T-helper 9 cell (primary cell): ENCODE data around the gene SAMD14.

Experiments
- DNase-seq: peaks from one replicate; pipeline ENCODE4 v3.0.0-alpha.2; 2020
- total RNA-seq, 2 donors: gene quantifications; one replicate each; lab custom pipeline; 2026; lab: John Stamatoyannopoulos, UW

The SAMD14 gene
- total RNA-seq = 0.28 to 0.97 reads per million in 2 donors

DNA sequence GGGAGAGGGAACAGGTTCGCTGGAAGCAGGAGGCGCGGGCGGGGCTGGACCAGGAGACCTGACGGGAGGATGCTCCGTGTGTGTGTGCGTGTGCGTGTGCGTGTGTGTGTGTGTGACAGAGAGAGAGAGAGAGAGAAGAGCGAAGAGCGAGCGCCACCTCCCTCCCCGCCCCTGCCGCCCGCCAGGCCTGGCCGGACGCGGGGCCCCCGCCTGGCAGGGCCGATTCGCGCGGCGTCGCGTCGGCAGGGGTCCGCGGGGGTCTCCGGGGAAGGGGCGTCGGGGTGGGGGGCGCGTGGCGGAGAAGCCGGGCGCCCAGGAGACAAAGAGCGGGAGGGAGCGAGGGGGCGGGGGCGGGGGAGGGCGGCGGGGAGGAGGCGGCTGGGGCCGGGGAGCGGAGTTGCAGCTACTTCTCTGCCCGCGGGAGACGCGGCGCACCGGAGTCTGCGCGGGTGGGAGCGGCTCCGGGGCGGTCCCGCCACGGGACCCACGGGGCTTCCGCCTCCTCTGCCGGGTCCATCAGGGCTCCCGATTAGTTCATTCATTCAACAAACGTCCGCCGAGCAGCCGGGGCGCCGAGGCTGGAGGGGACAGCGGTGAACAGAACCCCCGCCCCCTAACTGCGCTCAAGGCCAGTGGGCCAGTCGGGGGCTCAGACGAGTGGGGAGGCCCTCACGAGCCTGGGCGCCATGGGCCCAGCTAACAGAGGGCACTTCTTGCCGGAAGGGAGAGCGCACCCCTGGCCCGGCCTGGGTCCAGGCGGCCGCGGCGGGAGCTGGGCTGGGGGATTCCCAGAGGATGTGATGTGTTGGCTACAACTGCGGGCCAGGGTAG is at the start of gene SAMD14:
TSS of gene SAMD14 (minus strand) at position 433 of the 831 bp plus-strand sequence. CDS start 5,201 bp downstream, outside the sequence.
- DNase-seq = peak; percentile 45

DNA sequence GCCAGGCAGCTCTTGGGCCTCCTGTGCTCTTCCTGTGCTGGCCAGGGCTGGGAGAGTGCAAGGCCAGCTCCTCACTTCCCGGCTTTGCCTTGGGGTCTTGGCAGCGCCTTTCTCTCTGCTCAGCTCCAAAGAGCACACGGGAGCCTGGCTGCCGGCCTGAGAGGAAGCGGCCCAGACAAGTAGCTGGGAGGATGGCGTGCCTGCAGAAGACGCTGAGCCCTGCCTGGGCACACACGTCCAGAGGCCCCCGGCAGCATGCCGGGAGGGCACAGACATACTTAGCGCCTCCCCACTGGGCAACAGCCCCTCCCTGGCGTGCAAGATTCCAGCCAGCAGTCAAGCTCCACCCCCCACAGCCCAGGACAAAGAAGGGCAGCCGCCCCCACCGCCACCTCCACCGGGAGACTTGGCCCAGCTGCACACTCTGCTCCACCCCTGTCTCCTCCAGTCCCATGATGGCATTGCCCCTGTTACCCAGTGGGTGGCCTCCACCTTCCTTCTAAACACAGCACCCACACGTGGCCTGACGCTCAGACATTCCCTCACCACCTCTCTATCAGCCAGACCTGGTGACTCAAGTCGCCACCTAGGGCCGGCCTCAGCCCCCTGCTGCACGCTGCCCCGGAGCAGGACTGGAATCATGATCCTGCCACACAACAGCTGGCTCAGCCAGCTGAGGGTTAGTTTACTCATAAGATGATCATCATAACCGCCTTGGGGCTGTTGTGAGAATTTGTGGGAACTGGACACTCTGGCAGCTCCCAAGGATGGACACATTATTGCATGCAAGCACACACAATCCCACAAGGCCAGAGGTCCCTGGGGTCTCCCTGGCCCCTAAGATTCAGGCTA is 48.2 kb upstream of the SAMD14 start:
- DNase-seq = peak; percentile 33

DNA sequence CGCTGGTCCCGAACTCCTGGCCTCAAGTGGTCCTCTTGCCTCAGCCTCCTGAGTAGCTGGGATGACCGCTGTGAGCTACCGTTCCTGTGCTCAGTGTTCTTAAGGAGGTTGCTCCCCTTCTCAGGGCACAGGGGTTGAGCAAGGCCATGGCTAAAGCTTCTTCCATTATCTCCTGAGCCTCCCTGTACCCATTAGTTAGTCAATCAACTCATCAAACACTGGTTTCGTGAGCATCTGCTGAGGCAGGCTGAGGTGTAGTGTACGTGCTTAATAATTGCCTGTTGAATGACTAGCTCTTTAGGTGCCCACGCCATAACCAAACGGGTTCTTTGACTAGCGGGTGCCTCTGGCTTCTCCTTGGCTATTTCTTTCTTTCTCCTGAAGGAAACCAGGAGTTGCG is 47.5 kb upstream of the SAMD14 start:
- DNase-seq = no peak

DNA sequence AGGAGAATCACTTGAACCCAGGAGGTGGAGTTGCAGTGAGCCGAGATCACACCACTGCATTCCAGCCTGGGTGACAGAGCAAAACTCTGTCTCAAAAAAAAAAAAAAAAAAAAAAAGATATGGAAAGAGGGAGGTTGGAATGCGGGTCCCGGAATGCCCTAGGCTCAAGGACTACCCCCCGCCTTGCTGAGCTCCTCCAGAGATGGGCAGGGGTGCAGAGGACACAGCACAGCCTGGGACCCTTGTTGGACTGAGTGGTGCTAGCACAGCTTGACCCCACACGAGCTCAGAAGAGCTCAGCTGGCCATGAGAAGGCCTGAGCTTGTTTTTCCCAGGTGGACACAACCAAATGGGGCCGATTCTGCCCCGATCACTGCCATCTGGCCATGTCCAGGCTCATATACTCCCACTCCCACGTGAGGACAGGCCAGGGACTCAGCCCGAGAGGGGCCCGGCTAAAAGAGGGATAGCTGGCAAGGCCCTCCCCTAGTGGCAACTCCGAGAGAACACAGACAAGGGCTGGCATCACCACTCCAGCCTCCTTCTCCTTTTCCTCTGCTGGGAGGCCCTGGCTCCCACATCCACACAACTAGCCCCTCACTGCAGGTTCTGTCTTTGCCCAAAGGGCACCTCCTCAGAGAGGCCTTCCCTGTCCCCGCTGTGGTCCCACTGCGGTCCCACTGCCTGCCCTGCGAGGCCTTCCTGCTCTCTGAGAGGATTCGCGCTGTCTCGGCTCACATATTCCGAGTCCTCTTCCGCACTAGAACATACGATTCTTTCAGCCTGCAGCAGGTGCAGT is 46.8 kb upstream of the SAMD14 start:
- no peak for DNase-seq

DNA sequence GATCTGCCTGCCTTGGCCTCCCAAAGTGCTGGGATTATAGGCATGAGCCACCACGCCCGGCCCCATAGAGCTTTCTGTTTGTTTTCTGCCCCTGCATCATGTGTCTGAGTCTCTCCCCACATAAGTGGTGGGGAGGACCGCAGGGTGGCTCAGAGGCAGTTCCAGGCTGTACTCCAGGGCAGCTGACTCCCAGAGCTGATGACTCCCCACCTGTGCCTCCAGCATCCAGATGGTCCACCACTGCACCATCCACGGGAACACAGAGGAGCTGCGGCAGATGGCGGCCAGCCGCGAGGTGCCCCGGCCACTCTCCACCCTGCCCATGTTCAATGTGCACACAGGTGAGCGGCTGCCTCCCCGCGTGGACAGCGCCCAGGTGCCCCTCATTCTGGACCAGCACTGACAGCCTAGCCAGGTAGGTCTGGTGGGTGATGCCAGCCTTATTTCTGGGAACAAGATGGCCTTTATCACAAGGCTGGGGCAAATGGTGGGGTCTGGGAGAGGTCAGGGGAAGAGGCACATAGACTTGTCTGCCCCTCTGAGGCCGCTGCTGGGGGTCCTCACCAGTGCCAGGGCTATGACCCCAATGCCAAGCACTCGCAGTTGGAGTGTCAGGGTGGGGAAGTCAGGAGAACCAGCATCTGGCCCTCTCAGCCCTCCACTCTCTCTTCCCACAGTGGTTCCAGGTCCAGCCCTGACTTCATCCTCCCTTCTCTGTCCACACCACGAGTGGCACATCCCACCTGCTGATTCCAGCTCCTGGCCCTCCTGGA is 45.3 kb upstream of the SAMD14 start:
- DNase-seq = no peak

DNA sequence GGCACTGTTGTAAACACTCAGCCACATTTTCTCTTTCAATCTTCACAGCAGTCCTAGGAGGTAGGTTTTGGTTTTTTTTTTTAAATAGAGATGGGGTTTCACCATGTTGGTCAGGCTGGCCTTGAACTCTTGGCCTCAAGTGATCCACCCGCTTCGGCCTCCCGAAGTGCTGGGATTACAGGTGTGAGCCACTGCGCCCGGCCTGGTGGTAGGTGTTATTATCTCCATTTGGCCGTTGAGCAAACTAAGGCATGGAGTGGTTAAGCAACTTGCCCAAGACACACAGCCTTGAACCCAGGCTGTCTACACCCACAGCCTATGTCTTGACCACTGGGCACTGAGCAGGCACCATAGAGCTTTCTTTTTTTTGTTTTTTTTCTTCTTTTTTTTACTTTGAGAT is 44.5 kb upstream of the SAMD14 start:
- DNase-seq = no peak

DNA sequence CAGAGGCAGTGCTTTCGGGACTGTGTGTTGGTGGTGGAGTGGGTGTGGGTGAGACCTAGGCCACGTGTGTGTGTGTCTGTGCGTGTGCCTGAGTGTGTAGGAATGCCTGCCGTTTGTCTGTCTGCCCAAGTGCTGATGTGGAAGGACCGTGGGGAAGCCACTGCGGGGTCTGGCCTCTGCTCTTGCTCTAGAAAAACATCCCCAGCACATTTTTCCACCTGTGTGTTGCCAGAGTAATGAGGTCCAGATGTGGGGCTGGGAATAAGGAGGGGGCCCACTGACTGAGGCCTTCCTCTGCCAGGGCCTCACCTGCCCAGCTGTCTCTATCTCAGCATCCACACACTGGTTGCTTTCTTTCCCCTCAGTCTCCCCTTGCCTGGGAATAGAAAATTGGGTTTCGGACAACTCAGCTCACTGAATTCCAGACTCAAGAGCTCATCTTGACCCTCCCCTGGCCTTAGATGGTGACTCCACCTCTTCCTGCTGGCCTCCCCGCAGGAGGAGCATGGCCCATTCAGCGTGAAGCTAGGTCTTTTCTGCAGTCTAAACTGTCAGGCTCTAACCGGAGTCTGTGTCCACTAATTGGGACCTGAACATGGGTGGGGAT is 43.5 kb upstream of the SAMD14 start:
- no peak for DNase-seq

DNA sequence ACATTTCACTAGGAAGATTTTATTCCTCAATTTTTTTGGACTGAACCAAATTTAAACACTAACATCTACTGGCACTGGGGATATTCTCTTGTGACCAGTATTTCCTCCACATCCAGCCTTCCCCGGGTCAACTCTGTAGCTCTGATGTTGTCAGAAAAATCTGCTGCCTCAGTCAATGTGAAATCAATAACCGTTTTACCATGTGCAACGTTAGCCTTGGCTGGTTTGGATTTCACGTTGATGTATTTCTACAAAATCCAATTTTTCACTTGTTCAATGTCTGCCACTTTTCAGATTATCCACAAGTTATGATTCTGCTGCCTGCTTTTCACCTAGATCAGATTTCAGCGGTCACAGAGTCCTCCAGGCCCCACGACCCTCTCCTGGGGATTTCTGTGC is 43.0 kb upstream of the SAMD14 start:
- DNase-seq = no peak

DNA sequence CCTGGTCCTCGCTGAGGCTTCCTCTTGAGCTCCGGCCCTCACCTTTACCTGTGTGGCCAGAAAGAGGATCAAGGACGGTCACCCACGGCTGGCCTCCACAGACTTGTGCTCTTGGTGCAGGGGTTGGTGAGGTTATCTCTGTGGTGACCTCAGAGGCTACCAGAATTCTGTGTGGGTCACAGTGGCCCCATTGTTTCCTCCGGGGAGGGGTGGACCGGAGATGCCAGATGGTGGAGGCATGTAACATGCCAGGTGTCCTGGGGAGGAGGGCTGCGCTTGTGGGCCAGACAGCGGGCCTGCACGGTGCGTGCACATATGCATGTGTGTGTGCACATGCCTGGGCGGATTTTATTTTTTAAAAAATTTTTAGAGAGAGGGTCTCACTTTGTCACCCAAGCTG is 42.2 kb upstream of the SAMD14 start:
- DNase-seq = no peak

DNA sequence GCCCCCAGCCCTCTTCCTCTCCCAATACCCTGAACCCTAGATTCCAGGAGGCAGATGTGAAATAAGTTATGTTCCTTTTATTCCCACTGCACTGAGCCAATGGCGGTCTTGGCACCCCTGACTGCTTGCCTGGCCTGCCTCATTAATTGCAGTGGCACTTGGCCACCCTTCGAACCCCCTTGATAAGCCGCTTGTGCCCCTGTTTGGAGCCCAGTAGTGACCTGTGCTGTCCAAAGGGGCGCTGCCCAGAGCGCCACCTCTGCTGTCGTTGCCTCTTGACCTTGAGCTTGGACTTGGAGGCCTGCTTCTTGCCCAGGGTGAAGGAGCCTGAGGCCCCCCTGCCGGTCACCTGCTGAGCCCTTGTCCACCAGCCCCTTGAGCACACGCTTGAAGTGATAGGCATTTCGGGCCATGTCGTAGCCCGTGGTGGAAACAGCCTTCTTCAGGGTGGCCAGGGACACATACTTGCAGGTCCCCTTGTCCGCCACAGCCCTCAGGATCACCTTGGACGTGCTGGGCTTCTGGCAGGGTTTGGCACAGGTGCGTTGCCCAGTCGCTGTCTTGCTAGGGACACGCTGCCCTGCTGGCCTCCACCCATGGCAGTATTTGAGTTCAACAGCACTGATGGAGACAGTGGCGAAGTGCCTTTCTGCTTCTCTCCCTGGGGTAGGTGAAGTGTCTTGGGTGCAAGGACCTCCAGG is 41.6 kb upstream of the SAMD14 start:
- DNase-seq = no peak

DNA sequence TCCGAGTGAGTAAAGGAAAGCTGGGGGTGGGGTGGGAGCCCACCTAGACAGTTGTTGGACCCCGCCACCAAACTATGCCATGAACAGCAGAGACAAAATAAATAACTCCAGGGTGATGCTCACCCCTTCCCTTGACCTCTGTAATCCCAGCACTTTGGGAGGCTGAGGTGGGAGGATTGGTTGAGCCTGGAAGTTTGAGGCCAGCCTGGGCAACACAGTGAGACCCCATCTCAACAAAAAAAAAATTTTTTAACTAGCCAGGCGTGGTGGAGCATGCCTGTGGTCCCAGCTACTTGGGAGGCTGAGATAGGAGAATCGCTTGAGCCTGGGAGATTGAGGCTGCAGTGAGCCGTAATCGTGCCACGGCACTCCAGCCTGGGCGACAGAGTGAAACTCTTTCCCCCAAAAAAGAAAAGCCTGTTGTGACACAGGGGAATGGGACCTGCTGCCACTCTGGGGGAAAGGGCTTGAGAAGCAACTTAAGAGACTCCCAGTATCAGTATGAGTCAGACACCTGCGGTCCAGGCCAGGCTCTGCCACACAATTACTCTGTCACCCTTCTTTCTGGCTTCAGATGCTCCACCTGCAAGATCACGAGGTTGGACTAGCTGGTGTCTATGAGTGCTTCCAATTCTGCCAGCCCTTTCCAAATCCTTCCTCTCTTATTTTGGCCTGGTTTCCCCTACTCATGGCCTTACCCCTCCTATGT is 40.9 kb upstream of the SAMD14 start:
- no peak for DNase-seq

DNA sequence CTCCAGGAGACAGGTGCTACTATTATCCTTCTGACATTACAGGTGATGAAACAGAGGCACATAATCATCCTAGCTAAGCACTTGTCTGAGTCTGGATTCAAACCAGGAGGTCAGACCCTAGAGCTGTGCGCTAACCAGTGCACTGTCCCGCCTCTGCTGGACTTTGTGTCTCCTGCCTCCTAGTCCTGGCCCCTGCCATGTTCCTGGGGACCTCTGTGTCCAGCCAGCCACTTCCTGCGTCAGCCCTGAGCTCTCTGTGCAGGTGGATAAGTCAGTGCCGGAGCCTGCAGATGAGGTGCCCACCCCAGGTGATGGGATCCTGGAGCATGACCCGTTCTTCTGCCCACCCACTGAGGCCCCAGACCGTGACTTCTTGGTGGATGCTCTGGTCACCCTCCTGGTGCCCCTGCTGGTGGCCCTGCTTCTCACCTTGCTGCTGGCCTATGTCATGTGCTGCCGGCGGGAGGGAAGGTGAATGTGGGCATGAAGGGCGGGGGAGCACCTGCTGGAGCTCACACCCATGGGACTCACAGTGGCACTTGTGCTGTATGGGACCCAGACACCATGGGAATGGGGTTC is 40.0 kb upstream of the SAMD14 start:
- DNase-seq = no peak

DNA sequence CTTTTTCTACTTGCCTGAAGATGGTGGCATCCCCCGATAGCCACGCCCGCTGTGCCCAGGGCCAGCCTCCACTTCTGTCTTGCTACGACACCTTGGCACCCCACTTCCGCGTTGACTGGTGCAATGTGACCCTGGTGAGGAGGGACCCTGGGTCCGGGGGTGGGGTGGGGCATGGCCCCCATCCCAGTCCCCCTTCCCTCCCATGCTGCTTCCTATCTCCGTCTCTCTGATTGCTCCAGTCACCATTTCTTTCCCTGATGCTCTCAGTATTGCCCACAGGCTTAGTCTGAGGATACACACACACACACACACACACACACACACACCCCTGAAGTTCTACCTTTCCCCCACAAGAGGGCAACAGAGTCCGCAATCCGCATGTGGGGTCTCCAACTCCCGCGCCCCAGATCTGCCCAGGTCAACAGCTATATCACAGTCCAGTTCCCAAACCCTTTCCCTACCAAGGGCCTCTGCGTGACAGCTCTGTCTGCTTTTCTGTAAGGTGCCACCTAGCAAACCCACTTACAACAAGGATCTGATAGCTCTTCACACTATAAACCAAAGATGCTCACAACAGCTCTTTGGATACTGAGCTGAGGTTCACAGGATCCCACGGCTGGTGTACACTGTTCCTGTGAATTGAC is 39.3 kb upstream of the SAMD14 start:
- peak; percentile 44 for DNase-seq

DNA sequence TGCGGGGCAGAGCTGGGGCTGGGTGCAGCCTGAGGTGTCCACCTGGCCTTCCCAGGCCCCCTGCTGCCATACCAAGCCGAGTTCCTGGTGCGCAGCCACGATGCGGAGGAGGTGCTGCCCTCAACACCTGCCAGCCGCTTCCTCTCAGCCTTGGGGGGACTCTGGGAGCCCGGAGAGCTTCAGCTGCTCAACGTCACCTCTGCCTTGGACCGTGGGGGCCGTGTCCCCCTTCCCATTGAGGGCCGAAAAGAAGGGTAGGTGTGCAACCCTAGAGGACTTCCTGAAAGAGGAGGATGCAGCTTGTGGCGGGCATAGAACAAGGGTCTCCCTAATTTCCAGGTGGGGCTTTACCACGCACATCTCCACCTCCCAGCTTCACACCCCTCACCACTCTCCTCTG is 38.4 kb upstream of the SAMD14 start:
- DNase-seq = no peak

DNA sequence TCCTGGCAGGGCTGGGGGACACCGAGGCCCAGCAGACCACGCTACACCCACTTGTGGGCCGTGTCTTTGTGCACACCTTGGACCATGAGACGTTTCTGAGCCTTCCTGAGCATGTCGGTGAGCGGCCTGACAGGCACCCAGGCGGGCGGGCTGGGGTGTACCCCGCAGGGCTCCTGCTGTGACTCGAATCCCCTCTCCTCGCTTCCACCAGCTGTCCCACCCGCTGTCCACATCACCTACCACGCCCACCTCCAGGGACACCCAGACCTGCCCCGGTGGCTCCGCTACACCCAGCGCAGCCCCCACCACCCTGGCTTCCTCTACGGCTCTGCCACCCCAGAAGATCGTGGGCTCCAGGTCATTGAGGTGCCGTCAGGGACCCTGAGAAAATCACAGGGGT is 37.4 kb upstream of the SAMD14 start:
- no peak for DNase-seq

DNA sequence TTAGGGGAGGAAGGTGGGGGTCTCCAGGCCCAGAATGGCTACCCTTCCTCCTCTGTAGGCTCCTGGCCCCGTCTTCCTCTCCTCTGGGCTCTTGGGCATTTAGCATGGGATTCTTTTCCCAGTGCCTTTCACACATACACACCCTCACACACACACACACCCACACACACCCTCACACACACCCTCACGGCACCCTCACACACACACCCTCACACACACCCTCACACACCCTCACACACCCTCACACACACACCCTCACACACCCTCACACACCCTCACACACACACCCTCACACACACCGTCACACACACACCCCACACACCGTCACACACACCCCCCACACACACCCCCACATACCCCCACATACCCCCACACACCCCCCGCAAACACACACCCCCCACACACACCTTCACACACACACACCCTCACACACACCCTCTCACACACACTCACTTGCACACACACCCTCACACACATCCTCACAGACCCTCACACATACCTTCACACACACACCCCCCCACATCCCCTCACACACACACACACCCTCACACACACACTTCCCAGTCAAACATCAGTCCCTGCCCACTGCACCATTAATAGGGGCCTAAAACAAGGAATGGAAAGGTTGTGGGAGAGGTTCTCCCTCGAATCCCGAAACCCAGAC is 36.7 kb upstream of the SAMD14 start:
- DNase-seq = no peak

DNA sequence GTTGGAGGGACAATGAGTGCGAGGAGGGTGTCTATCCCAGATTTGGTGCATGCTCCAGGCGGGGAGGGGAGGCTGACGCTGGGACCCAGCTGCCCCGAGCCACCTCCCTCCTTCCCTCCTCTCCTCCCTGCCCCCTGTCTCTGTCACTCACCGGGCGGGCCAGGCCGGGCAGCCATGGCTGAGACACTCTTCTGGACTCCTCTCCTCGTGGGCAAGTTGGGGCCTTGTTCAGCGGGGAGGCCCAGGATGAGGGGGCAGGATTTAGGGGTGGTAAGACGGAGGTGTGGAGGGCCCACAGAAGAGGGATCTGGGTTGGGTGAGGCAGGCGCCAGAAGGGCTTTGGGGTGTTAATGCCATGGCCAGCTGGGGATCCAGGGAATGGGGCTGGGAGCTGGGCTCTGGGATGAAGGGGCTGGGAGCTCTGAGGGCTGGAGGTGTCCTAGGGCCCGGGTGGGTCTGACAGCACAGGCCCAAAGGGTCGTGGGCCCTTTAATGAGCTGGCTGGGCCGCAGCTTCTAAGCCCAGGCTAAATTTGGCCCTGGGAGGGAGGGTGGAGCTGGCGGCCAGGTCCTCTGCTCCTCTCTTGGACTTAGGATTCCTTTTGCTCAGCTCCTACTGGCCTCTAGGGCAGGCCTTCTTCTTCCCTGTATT is 36.0 kb upstream of the SAMD14 start, which contains the start of gene SGCA:
TSS of gene SGCA (plus strand) at position 139 of the 651 bp plus-strand sequence. CDS start at position 175, 36 bp downstream.
- DNase-seq = no peak

DNA sequence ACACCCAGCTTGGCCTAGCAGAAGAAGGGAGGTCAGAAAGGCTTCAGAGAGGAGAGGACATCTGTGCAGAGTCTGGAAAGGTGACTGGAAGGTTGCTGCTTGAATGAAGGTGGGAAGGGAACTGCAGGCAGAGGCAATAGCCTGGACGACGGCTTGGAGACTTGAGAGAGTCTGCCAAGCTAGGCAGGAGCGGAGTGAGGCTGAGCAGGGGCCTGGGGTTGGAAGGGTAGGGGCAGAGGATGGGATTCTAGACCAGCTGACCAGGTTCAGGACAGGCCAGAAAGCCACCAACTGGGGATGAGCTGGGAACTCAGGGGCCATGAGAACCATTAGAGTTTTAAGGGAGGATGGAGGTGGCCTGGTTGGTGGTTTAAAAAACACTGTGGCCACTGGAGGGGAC is 35.5 kb upstream of the SAMD14 start:
- no peak for DNase-seq
